ENCODE measurements around the gene C3orf33. TPM values are rescaled to one million over a fixed set of nuclear protein-coding genes. Genes with fewer than 3 reads are reported as not detected.
A peak's percentile ranks its signal among the peaks of the same experiment; 100 is the strongest.

C3orf33 gene
- total and polyA plus RNA-seq, 2 of the 13 experiments (the other 11 are each of a cell fraction or from before 2014, with no cell fraction given) = 9.2 to 12.6 TPM

DNA sequence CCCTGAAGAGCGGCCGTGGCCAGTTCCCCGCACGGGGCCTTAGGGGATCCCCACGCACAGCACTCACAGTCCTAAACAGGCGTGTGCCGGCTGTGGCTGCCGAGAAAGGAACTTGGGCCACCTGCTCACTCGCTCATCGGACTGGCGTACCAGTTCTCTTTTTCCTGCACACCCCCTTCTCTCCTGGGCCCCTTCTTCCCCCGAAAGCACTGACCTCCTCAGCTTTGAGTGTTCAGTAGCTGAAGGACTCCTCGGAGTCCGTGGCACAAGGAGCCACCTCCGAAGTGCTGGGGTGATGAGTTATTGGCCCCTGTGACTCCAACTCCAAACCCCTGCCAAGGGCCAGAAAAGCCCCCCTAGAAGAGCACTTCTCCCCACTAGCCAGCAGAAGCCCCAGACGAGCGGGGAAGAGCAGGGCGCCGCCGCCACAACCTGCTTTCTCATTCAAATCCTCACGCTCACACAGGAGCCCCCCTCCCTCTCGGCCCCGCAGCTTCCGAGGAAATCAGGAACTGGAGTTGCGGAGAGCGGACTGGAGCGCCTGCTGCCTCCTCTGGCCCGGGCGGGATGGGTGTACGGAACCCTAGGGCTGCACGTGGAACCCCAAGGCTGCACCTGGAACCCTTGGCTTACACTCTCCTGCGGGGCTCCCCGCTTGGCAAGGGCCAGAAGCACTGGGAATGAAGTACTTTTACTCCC lies 61.3 kb downstream of the C3orf33 start, which contains the start of gene PLCH1 (continued):
- TF ChIP-seq ZNF292 (CRISPR knock-in tag; IDR thresholded peaks at IDR 0.05; ENCODE audit: borderline replicate concordance, low read depth) (peak; percentile 79; the same call in 1 of the 2 replicates), ZNF709 (CRISPR knock-in tag; IDR thresholded peaks at IDR 0.05) (0 out of 2 replicates have a peak, but pooled peaks have one; percentile 32), RCOR2 (CRISPR knock-in tag; IDR thresholded peaks at IDR 0.05) (peak; percentile 46; the same call in 1 of the 2 replicates), KDM1A (CRISPR knock-in tag; IDR thresholded peaks at IDR 0.05) (peak; percentile 46; the same call in 1 of the 2 replicates), KAT8 (CRISPR knock-in tag; IDR thresholded peaks at IDR 0.05) (peak; percentile 18; the same call in 1 of the 2 replicates), POLR2AphosphoS5 (IDR thresholded peaks at IDR 0.05; ENCODE audit: low read depth, low read length) (peak; percentile 47; the same call in 1 of the 2 replicates), SOX13 (IDR thresholded peaks at IDR 0.05) (no peak), SOX13 (CRISPR knock-in tag; conservative IDR thresholded peaks at IDR 0.05 in 1 of 2, IDR thresholded peaks at IDR 0.05 in 1 of 2) (peak in 1 of 2 experiments; percentile 68; a peak in 2 of 4 replicates), ZBTB42 (CRISPR knock-in tag; IDR thresholded peaks at IDR 0.05) (0 out of 2 replicates have a peak, but pooled peaks have one; percentile 37), FOXK1 (CRISPR knock-in tag; IDR thresholded peaks at IDR 0.05; ENCODE audit: borderline replicate concordance, low read depth) (peak; percentile 39; the same call in 1 of the 2 replicates), NONO (IDR thresholded peaks at IDR 0.05) (no peak), NONO (CRISPR knock-in tag; conservative IDR thresholded peaks at IDR 0.05) (peak; percentile 81), ZNF644 (CRISPR knock-in tag; IDR thresholded peaks at IDR 0.05; ENCODE audit: low read depth) (no peak), PHF8 (CRISPR knock-in tag; IDR thresholded peaks at IDR 0.05) (peak; percentile 51)
- TF ChIP-seq, protein P1, sequence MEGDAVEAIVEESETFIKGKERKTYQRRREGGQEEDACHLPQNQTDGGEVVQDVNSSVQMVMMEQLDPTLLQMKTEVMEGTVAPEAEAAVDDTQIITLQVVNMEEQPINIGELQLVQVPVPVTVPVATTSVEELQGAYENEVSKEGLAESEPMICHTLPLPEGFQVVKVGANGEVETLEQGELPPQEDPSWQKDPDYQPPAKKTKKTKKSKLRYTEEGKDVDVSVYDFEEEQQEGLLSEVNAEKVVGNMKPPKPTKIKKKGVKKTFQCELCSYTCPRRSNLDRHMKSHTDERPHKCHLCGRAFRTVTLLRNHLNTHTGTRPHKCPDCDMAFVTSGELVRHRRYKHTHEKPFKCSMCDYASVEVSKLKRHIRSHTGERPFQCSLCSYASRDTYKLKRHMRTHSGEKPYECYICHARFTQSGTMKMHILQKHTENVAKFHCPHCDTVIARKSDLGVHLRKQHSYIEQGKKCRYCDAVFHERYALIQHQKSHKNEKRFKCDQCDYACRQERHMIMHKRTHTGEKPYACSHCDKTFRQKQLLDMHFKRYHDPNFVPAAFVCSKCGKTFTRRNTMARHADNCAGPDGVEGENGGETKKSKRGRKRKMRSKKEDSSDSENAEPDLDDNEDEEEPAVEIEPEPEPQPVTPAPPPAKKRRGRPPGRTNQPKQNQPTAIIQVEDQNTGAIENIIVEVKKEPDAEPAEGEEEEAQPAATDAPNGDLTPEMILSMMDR (CRISPR knock-in tag; IDR thresholded peaks at IDR 0.05) = peak; percentile 27; the same call in 1 of the 2 replicates
- TF ChIP-seq, protein P2, sequence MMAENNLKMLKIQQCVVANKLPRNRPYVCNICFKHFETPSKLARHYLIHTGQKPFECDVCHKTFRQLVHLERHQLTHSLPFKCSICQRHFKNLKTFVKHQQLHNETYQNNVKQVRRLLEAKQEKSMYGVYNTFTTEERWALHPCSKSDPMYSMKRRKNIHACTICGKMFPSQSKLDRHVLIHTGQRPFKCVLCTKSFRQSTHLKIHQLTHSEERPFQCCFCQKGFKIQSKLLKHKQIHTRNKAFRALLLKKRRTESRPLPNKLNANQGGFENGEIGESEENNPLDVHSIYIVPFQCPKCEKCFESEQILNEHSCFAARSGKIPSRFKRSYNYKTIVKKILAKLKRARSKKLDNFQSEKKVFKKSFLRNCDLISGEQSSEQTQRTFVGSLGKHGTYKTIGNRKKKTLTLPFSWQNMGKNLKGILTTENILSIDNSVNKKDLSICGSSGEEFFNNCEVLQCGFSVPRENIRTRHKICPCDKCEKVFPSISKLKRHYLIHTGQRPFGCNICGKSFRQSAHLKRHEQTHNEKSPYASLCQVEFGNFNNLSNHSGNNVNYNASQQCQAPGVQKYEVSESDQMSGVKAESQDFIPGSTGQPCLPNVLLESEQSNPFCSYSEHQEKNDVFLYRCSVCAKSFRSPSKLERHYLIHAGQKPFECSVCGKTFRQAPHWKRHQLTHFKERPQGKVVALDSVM (CRISPR knock-in tag; IDR thresholded peaks at IDR 0.05) = peak; percentile 54
- TF ChIP-seq, protein P3, sequence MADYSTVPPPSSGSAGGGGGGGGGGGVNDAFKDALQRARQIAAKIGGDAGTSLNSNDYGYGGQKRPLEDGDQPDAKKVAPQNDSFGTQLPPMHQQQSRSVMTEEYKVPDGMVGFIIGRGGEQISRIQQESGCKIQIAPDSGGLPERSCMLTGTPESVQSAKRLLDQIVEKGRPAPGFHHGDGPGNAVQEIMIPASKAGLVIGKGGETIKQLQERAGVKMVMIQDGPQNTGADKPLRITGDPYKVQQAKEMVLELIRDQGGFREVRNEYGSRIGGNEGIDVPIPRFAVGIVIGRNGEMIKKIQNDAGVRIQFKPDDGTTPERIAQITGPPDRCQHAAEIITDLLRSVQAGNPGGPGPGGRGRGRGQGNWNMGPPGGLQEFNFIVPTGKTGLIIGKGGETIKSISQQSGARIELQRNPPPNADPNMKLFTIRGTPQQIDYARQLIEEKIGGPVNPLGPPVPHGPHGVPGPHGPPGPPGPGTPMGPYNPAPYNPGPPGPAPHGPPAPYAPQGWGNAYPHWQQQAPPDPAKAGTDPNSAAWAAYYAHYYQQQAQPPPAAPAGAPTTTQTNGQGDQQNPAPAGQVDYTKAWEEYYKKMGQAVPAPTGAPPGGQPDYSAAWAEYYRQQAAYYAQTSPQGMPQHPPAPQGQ (CRISPR knock-in tag; IDR thresholded peaks at IDR 0.05; ENCODE audit: borderline replicate concordance) = 0 out of 2 replicates have a peak, but pooled peaks have one; percentile 20
- TF ChIP-seq, protein P4, sequence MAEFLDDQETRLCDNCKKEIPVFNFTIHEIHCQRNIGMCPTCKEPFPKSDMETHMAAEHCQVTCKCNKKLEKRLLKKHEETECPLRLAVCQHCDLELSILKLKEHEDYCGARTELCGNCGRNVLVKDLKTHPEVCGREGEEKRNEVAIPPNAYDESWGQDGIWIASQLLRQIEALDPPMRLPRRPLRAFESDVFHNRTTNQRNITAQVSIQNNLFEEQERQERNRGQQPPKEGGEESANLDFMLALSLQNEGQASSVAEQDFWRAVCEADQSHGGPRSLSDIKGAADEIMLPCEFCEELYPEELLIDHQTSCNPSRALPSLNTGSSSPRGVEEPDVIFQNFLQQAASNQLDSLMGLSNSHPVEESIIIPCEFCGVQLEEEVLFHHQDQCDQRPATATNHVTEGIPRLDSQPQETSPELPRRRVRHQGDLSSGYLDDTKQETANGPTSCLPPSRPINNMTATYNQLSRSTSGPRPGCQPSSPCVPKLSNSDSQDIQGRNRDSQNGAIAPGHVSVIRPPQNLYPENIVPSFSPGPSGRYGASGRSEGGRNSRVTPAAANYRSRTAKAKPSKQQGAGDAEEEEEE (CRISPR knock-in tag; IDR thresholded peaks at IDR 0.05; ENCODE audit: borderline replicate concordance) = peak; percentile 41; the same call in 1 of the 2 replicates
- TF ChIP-seq, protein P5, sequence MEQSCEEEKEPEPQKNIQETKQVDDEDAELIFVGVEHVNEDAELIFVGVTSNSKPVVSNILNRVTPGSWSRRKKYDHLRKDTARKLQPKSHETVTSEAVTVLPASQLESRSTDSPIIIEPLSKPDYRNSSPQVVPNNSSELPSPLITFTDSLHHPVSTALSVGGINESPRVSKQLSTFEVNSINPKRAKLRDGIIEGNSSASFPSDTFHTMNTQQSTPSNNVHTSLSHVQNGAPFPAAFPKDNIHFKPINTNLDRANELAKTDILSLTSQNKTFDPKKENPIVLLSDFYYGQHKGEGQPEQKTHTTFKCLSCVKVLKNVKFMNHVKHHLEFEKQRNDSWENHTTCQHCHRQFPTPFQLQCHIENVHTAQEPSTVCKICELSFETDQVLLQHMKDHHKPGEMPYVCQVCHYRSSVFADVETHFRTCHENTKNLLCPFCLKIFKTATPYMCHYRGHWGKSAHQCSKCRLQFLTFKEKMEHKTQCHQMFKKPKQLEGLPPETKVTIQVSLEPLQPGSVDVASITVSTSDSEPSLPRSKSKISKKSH (CRISPR knock-in tag; IDR thresholded peaks at IDR 0.05; ENCODE audit: borderline replicate concordance) = peak; percentile 11; the same call in 1 of the 2 replicates

Measured in HepG2 (cell line).